ENCODE measurements around the gene TMEM175. TPM values are rescaled to one million over a fixed set of nuclear protein-coding genes. Genes with fewer than 3 reads are reported as not detected.

The TMEM175 gene
- total and polyA plus RNA-seq, 9 of the 15 experiments (the other 6 are each of a cell fraction or from before 2014, with no cell fraction given): 0.13 to 30.9 (median 9.4) TPM

GRCh38 chr4:886244-886643 lies 46.0 kb upstream of the TMEM175 start (continued):
- TF ChIP-seq E4F1 (CRISPR knock-in tag; IDR thresholded peaks at IDR 0.05; ENCODE audit: borderline replicate concordance) (no peak), BDP1 (IDR thresholded peaks at IDR 0.05; ENCODE audit: insufficient read depth, insufficient read length) (no peak), PRDM10 (IDR thresholded peaks at IDR 0.05; ENCODE audit: partially characterized antibody) (no peak), ZNF253 (CRISPR knock-in tag; conservative IDR thresholded peaks at IDR 0.05) (no peak), ZNF280B (CRISPR knock-in tag; IDR thresholded peaks at IDR 0.05) (no peak), PTTG1 (tag; IDR thresholded peaks at IDR 0.05; ENCODE audit: low read depth) (no peak), ZKSCAN8 (CRISPR knock-in tag; IDR thresholded peaks at IDR 0.05) (no peak), ZNF75A (CRISPR knock-in tag; IDR thresholded peaks at IDR 0.05) (no peak), ILF3 (IDR thresholded peaks at IDR 0.05; ENCODE audit: borderline replicate concordance) (no peak), ZNF224 (CRISPR knock-in tag; IDR thresholded peaks at IDR 0.05) (no peak), ZNF511 (CRISPR knock-in tag; IDR thresholded peaks at IDR 0.05) (no peak)

All from K562 (cell line).